Mammary epithelial cell (primary cell): ENCODE data around the gene ANO2.

Experiments
- CTCF ChIP-seq, 2 donors: IDR thresholded peaks in 1 of 2; conservative IDR thresholded peaks in 1 of 2; 2 replicates each; pipeline ENCODE4 v1.5.1; 2011 to 2012; ENCODE audit warnings: inconsistent platforms in 2 of 2, low read length in 2 of 2, mild to moderate bottlenecking in 2 of 2, control low read depth in 1 of 2, low read depth in 1 of 2; ENCODE audit not compliant: insufficient read depth in 1 of 2; ENCODE audit errors: extremely low read depth in 1 of 2
- EZH2 ChIP-seq: IDR thresholded peaks from 2 replicates; pipeline ENCODE4 v1.6.1; 2012; ENCODE audit warnings: low read length, inconsistent platforms, borderline replicate concordance

GRCh38 chr12:5636907-5637306 is 308.2 kb downstream of the ANO2 start:
- TF ChIP-seq CTCF (conservative IDR thresholded peaks at IDR 0.05 in 1 of 2, IDR thresholded peaks at IDR 0.05 in 1 of 2; ENCODE audit: extremely low read depth in 1 of 2, insufficient read depth in 1 of 2, low read depth in 1 of 2, low read length in 2 of 2) (no peak), EZH2 (no peak)
